Middle frontal gyrus (tissue), 1 donor: Measurements from ENCODE around the gene IGF2BP1.

Experiments
- DNase-seq: peaks from one replicate; pipeline ENCODE4 v3.0.0-alpha.2; 2015; ENCODE audit warnings: low spot score; ENCODE audit errors: extremely low spot score

IGF2BP1 gene

GRCh38 chr17:48997103-48997826 is at the start of gene IGF2BP1:
IGF2BP1 (plus strand) TSS chr17:48997385; CDS start chr17:48997746, 361 bp downstream.
- DNase-seq, result no peak

GRCh38 chr17:48951572-48951971 is 45.6 kb upstream of the IGF2BP1 start:
- no peak for DNase-seq

GRCh38 chr17:48952904-48953303 is 44.3 kb upstream of the IGF2BP1 start:
- no peak for DNase-seq

DNA sequence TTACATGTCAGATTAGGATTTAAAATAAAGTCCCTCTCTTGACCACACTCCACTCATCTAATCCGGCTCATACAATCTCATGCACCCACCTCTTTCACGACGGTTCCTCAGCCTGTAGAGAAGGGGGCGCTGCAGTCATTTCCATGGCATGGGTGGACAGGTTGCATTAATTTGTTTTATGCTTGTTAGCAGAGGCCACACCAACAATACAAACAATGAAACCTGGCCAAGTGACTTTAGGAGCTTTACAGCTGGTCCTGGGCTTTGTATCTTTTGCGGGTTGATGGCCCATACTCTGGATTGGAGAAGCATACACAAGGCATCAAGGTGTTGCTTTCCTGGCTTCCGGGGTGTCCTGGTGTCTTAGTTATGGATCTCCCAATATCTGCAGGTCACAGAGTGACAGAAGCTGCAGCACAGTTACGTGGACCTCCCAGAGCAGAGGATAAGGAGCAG is 42.9 kb upstream of the IGF2BP1 start:
- no peak for DNase-seq

GRCh38 chr17:48960834-48961515 is 36.2 kb upstream of the IGF2BP1 start:
- no peak for DNase-seq

DNA sequence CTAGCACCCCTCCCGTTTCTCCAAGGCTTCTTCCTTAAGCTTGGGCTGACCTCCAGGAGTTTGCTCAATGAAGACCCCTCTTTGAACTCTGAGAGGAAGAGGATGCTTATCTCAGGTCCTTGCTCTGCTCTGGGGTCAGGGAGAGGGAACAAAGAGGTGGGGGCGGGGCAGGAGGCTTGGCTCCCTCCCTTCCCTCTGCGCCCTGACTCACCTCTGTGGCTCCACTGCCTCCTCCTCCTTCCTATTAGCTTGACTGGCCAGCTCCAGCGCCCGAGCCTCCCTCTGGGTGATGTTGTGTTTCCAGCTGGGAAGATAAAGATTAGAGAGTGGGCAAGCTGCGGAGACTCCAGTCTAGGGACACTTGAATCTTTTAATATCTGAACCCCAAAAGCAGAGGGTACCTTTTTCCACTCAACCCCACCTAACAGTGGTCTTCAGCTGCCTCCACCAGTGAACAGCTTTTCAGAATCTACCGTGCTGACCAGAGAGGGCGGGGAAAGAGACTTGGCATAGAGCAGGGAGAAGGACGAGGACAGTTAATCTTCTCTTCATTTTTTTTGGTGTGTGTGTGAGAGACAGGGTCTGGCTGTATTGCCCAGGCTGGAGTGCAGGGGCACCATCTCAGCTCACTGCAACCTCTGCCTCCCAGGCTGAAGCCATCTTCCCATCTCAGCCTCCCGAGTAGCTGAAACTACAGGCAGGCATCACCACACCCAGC is 35.5 kb upstream of the IGF2BP1 start:
- DNase-seq, result no peak

DNA sequence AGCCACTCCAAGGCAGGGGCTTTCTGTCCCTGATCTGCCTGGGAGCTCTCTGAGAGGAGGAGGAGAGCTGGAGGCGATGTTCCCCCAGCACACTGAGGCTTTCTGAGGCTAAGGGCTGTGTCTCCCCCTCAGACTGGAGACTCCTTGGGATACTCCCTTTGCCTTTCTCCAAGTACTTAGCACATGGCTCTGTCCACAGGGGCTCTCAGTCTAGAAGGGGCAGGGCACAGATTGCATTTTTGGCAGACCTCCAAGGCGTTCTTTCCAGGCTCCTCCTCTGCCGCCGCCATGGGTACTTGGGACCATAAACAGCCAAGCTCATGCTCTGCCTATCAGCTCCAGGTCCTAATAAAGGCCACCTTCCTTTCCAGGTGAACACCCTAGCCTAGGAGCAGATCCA is 27.0 kb upstream of the IGF2BP1 start:
- DNase-seq, result no peak

- no peak for DNase-seq
Observed at GRCh38 chr17:48970865-48971687, 26.1 kb upstream of the IGF2BP1 start.

DNA sequence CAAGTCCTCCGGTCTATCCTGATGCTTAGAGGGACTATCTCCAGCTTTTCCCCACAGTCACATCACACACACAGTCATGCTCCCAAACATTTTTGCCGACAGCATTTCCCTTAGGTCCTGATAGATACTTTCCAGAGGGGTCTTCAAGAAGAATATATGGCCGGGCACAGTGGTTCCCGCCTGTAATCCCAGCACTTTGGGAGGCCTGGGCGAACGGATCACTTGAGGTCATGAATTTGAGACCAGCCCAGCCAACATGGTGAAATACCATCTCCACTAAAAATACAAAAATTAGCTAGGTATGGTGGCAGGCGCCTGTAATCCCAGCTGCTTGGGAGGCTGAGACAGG is 24.5 kb upstream of the IGF2BP1 start:
- no peak for DNase-seq

- no peak for DNase-seq
Observed at GRCh38 chr17:48973806-48974205, 23.4 kb upstream of the IGF2BP1 start.

DNA sequence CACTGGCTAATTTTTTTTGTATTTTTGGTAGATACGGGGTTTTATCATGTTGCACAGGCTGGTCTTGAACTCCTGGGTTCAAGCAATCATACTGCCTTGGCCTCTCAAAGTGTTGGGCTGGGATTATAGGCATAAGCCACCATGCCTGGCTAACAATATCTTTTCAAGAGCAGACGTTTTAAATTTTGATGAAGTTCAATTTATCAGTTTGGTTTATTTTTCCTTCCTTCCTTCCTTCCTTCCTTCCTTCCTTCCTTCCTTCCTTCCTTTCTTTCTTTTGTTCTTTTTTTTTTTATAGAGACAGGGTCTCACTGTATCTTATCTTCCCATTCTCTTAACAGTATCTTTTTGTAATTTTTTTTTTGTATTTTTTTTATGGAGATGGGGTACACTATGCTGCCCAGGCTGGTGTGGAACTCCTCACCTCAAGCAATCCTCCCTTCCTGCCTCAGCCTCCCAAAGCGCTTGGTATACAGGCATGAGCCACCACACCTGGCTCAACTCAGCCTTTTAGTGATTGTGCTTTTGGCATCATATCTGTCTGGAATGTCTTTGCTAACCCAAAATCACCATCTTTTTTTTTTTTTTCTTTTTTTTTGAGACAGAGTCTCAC is 15.2 kb upstream of the IGF2BP1 start:
- DNase-seq, result no peak

DNA sequence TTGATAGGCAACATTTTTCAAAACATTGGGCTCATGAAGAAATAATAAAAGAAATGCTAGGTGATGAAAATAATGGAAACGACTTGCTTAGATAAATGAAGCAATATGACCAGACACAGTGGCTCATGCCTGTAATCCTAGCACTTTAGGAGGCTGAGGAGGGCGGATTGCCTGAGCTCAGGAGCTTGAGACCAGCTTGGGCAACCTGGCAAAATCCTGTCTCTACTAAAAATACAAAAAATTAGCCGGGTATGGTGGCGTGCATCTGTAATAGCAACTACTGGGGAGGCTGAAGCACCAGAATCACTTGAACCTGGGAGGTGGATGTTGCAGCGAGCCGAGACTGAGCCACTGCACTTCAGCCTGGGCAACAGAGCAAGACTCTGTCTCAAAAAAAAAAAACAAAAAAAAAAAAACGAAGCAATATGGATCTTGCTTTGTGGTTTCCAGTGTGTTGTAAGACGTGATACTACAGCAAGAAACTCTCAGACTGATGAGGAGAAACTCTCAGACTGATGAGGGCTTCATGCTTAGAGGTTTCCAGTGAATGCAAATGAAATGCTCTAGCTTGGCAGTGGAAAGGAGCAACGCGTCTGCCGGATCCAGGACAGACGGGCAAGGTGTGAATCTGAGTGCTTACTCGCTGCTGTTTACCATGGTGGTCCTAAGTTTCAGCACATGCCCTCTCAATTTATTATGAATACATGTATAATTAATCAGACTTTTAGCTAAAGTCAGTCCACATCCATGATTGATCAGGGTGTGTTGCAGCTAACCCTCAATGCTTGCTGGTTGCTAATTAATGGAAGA is 11.5 kb upstream of the IGF2BP1 start:
- DNase-seq, result no peak

DNA sequence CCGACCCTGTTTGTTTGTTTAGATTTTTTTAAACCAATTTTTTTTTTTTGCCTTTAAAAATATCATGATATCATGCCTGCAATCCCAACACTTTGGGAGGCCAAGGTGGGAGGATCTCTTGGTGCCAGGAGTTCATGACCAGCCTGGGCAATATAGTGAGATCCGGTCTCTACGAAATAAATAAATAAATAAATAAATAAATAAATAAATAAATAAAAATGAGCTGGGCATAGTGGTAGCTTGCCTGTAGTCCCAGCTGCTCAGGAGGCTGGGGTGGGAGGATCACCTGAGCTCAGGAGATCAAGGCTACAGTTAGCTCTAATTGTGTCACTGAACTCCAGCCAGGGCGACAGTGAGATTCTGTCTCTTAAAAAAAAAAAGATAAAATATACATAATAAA is 8.1 kb upstream of the IGF2BP1 start:
- DNase-seq, result no peak

DNA sequence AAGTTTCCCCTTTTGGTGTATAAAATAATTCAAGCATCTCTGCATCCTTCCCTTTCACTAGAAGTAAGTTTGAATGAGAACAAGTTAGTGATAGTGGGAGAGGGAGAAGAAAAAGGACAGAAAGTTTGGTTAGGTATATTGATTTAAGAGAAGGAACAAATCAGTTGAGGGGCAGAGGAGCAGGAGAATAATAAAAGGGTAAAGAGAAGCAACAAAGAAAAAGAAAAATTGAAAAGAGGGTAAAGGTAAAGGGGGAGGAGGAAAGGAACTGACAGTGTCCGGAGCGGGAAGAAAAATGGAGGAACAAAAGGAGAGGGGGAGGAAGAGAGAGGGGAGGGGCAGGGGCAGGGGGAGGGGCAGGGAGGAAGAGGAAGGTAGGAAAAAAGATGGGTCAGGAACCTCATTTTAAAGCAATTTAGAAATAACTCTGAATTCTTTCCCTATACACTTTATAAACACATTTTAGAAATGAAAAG is 6.3 kb upstream of the IGF2BP1 start:
- no peak for DNase-seq

DNA sequence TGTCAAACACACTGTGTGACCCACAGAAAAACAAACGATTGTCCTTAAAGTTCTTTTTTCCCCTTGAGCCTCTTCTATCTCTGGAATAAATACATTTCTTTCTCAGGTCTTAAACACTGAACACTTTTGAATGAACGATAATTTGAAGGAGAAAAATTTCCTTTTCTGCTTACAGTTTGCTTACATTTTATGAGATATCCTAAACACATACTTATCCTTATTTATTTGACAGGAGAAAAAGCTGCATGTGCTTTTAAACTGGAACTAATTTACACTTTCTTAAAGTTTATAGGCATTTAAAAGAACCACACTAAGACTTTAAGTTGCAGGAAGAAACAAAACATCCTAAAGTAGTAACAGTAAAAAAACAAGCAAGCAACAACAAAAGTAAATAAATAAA is 4.7 kb upstream of the IGF2BP1 start:
- DNase-seq, result no peak

DNA sequence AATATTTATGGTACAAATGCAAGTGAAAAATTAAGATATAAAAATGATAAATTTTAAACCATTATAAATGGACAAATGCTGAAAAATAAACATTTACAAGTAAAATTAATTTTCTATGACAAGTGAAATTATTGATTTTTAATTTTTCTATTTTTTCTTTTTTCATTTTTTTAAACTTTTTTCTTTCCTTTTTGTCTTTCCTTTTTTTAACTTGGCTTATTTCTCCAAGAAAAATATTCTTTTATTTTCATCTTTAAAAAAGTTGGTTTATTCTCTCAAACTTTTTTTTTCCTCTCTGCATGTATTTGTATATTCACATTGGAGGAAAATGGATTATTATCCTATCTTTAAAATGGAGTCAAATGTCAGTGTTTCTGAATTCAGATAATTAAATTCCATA is 3.9 kb upstream of the IGF2BP1 start:
- no peak for DNase-seq

- no peak for DNase-seq
Observed at GRCh38 chr17:48993951-48994350, 3.2 kb upstream of the IGF2BP1 start.

- no peak for DNase-seq
Observed at GRCh38 chr17:48994549-48995303, 2.5 kb upstream of the IGF2BP1 start.

DNA sequence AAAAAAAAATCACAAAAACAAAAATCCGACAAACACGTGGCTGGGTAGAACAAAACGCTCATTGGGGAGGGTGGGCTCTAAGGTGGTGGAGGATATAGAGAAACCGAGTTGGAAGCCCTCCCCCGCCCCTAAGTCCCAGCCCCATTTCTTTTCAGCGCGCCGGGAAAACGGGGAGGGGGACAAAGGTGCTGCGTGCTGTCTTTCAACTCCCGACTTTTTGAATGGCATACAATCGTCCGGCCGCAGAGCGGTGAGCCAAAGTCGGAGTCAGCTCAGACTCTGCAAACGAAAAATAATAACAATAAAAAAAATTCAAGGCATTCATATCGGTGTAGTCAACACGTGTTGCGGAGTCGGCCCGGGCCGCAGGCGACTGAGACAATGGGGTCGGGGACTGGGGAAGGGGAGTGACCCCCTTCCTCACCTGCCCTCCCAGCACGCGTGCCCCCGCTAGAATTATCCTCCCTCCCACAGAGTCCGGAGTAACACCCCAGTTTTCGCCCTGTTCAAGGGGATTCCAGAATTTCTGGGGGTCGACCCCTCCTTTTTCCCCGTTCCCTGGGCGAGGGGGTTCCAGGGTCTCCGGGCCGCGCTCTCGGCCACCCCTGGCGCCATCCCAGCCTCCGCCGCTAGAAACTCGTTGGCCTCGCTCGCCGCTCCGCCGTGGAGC is 1.7 kb upstream of the IGF2BP1 start:
- DNase-seq, result no peak
